ENCODE data around the gene IL18R1. TPM values are rescaled to one million over a fixed set of nuclear protein-coding genes. Genes with fewer than 3 reads are reported as not detected.

Gene IL18R1
- total RNA-seq = 1 to 10 TPM; 1.6 to 3.6 (median 2.6) TPM

DNA sequence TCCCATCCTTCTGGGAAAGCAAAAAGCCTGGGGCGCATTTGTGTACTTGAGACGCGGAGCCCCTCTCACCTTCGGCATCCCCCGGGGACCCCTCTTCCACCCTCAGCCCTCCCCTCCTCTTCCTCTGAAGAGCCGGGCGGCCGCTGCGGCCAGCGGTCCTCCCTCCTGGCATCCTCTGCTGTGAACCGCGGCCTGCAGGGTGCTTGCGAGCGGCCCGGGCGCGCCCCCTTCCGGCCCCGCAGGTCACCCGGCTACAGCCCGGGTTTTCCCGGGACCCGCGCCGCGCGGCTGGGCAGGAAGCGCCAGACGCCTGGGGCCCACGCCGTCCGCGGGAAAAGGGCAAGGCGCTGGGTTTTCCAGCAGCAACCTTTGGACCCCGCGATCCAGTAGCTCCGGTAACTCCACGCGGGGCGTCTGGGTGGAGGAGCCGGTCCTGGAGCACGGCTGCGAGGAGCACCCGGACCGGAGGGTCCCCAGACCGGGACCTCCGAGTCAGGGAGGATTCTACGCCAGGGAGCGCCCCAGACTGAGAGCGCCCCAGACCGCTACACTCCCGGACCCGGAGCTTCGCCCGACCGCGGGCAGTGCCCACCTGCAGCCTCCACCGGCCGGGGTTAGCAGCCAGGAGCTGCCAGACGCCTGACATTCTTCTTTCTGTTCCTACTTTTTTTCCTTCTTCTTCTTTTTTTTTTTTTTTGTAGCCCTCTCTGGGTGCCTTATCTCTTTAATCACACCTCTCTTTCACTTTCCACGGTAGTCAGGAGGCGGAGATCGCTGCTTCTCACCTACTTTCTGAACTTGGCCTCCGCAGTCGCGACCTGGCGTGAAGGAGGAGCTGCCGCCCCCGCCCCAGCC lies at the start of gene IL18R1:
TSS of gene IL18R1 (plus strand) at position 271 of the 855 bp plus-strand sequence. CDS start 6,865 bp downstream, outside the sequence.
- peak; percentile 37 to 94 for DNase-seq (ENCODE audit: low spot score in 2 of 2)
- 4% methylated on average over 42 to 56 of the region's 69 CpGs for WGBS, 2 donors
- no peak for TF ChIP-seq POLR2A (IDR thresholded peaks at IDR 0.05)
- intact Hi-C loops (cut with DNase I; ENCODE audit: low total_unique reads) = loop anchor here (10.0 kb wide), 1 partner anchor 101 kb away; no protein-coding TSS in a partner anchor
- peak within 1 kb of the TSS; percentile 63 for H3K4me3 ChIP-seq (ENCODE audit: low read depth, poor library complexity, severe bottlenecking)

DNA sequence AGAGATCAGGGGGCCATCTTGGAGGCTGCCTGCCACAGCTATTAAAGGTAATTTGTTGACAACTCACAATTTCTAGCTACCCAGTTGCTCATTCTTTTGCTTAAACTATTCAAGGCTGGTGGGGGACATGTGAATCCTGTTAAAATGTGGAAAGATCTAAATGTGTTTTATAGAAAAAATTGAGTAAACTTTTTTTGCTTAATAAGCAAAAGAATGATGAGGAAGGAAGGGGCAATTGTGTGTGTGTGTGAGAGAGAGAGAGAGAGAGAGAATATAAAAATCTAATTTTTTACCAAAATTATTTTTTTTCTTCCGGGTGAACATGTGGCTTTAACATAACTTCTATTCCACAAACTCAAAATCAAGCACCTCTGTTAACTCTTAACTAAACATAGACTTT lies 49.5 kb upstream of the IL18R1 start:
- DNase-seq (ENCODE audit: low spot score in 2 of 2) = no peak
- no peak overlapping the region for H3K4me3 ChIP-seq (ENCODE audit: low read depth, poor library complexity, severe bottlenecking)
- intact Hi-C loops (cut with DNase I; ENCODE audit: low total_unique reads) = no loop called here
- WGBS, 2 donors = 67 to 90% methylated on average over 1 of the region's 1 CpG
- TF ChIP-seq CTCF (IDR thresholded peaks at IDR 0.05) (no peak), POLR2A (IDR thresholded peaks at IDR 0.05) (no peak)

DNA sequence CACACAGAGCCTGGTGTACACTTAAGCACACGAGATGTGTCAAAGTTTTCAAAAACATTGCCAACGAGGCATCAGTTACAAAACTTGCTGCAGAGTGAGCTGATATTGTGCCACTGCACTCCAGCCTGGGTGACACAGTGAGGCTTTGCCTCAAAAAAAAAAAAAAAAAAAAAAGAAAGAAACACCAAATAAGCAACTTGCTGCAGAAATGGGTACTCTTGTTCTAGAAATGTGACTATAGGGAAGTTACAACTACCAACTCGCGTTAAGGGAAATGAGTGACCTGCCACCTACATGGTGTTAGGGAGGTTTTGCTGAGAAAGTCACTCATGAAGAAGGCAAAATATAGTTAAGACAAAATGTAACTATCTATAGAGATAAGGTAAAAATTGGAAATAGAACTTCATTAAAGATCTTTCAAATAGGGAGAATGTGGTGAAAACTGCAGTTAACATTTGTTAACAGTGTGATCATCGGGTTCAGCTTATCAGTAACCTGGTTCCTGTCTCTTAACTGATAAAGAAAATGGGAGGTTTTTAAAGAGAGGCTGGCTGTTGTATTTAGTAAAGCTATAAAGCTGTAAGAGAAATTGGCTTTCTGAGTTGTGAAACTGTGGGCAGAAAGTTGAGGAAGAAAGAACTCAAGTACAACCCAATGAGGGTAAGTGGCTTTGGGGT lies 44.5 kb upstream of the IL18R1 start, which contains the start of gene IL1RL1:
TSS of gene IL1RL1 (plus strand) at position 600 of the 677 bp plus-strand sequence. CDS start 26,702 bp downstream, outside the sequence.
- intact Hi-C loops (cut with DNase I; ENCODE audit: low total_unique reads) = no loop called here
- no peak within 1 kb of the TSS for H3K4me3 ChIP-seq (ENCODE audit: low read depth, poor library complexity, severe bottlenecking)
- 74 to 77% methylated on average over 5 of the region's 5 CpGs for WGBS, 2 donors
- no peak for DNase-seq (ENCODE audit: low spot score in 2 of 2)
- TF ChIP-seq CTCF (IDR thresholded peaks at IDR 0.05) (no peak), POLR2A (IDR thresholded peaks at IDR 0.05) (no peak)

DNA sequence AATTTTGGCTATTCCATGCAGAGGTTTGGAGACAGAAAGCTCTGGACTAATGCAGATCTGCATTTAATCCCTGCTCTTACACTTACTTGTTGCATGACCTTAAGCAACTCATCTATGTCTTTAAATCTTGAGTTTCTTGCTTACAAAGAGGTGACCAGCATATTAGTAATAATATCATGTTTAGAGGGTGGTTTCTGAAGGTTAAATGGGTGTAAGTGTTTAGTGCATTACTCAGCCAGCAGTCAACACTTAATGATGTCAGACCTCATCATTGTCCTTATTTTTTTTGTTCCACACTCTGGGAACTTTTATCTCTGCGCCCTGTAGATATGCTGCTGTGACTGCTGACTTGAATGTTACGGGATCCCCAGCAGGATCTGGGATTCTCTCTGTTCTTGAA lies 42.6 kb upstream of the IL18R1 start:
- WGBS, 2 donors = 86 to 92% methylated on average over 2 of the region's 2 CpGs
- DNase-seq (ENCODE audit: low spot score in 2 of 2) = no peak
- intact Hi-C loops (cut with DNase I; ENCODE audit: low total_unique reads) = no loop called here
- no peak overlapping the region for H3K4me3 ChIP-seq (ENCODE audit: low read depth, poor library complexity, severe bottlenecking)
- TF ChIP-seq POLR2A (IDR thresholded peaks at IDR 0.05) (no peak), CTCF (IDR thresholded peaks at IDR 0.05) (no peak)

DNA sequence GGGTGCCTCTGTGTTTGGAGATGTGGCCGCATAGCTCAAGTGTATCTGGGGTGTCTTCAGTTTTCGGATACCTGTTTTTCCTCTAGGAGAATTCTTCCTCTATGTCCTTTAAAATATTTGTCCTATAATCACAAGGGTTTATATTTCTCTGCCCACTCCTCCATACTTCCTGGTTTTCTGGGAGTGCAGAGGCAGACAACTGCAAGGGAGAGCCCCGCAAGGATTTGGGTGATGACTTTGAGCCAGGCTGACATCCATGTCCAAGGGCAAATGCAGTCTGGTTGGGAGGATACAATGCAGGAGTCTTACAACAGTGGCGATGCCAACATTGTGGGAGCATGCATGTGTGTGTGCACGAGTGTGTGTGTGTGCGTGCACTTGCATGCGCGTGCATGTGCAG lies 42.1 kb upstream of the IL18R1 start:
- WGBS, 2 donors = 80 to 88% methylated on average over 8 of the region's 8 CpGs
- DNase-seq (ENCODE audit: low spot score in 2 of 2) = no peak
- no peak for TF ChIP-seq CTCF (IDR thresholded peaks at IDR 0.05)
- intact Hi-C loops (cut with DNase I; ENCODE audit: low total_unique reads) = no loop called here
- H3K4me3 ChIP-seq (ENCODE audit: low read depth, poor library complexity, severe bottlenecking) = no peak overlapping the region

GRCh38 chr2:102313950-102314349 lies 41.6 kb upstream of the IL18R1 start:
- TF ChIP-seq POLR2A (IDR thresholded peaks at IDR 0.05) (no peak), CTCF (IDR thresholded peaks at IDR 0.05) (no peak)
- no peak for DNase-seq (ENCODE audit: low spot score in 2 of 2)
- WGBS, 2 donors = 72 to 74% methylated on average over 3 of the region's 3 CpGs
- no peak overlapping the region for H3K4me3 ChIP-seq (ENCODE audit: low read depth, poor library complexity, severe bottlenecking)
- intact Hi-C loops (cut with DNase I; ENCODE audit: low total_unique reads) = no loop called here
